ENCODE results near the gene TTC28. TPM values are rescaled to one million over a fixed set of nuclear protein-coding genes. Genes with fewer than 3 reads are reported as not detected.
A peak's percentile ranks its signal among the peaks of the same experiment; 100 is the strongest.

TTC28 gene
- polyA plus RNA-seq, 1 donor from 2014 or later, result 14.8 TPM

DNA sequence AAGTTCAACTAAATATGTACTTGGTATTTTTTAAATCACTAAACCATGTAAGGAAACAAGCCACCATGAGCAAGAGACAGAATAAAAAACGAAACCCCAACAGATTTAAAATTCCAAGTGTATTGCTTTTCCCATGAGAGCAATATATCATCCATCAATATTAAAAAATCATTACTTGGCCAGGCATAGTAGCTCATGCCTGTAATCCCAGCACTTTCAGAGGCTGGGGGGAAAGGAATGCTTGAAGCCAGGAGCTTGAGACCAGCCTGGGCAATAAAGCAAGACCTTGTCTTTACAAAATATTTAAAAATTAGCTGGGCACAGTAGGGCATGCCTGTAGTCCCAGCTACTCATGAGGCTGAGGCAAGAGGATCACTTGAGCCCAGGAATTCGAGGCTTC is 190.8 kb downstream of the TTC28 start:
- Histone ChIP-seq H3K27me3 (ENCODE audit: insufficient read depth, low read depth, low read length) (no peaks in the 10 kb centered on the region), H3K4me3 (ENCODE audit: low read length) (no peak overlapping the region), H3K4me2 (ENCODE audit: low read length) (no peak overlapping the region), H2AFZ (ENCODE audit: low read depth, low read length) (no peak overlapping the region), H4K20me1 (ENCODE audit: insufficient read depth) (no peaks in the 10 kb centered on the region), H3K9me3 (ENCODE audit: low read length) (no peaks in the 10 kb centered on the region), H3K27ac (ENCODE audit: low read length) (no peak overlapping the region), H3F3A (ENCODE audit: insufficient read depth, low read length, poor library complexity, severe bottlenecking) (no peaks in the 10 kb centered on the region), H3K36me3 (ENCODE audit: insufficient read depth, low read length) (no peaks in the 10 kb centered on the region), H3K9me2 (ENCODE audit: insufficient read depth, low read length) (no peaks in the 10 kb centered on the region), H3K79me2 (replicated peaks; ENCODE audit: insufficient read depth, low read length) (peaks cover 6% of the 10 kb centered on the region), H3K9ac (ENCODE audit: low read length) (no peak overlapping the region)
- TF ChIP-seq MXI1 (conservative IDR thresholded peaks at IDR 0.05; ENCODE audit: poor library complexity, severe bottlenecking) (no peak), SMC3 (conservative IDR thresholded peaks at IDR 0.05; ENCODE audit: poor library complexity) (no peak), EP300 (conservative IDR thresholded peaks at IDR 0.05; ENCODE audit: poor library complexity, severe bottlenecking) (no peak)
- TF ChIP-seq, protein P1, sequence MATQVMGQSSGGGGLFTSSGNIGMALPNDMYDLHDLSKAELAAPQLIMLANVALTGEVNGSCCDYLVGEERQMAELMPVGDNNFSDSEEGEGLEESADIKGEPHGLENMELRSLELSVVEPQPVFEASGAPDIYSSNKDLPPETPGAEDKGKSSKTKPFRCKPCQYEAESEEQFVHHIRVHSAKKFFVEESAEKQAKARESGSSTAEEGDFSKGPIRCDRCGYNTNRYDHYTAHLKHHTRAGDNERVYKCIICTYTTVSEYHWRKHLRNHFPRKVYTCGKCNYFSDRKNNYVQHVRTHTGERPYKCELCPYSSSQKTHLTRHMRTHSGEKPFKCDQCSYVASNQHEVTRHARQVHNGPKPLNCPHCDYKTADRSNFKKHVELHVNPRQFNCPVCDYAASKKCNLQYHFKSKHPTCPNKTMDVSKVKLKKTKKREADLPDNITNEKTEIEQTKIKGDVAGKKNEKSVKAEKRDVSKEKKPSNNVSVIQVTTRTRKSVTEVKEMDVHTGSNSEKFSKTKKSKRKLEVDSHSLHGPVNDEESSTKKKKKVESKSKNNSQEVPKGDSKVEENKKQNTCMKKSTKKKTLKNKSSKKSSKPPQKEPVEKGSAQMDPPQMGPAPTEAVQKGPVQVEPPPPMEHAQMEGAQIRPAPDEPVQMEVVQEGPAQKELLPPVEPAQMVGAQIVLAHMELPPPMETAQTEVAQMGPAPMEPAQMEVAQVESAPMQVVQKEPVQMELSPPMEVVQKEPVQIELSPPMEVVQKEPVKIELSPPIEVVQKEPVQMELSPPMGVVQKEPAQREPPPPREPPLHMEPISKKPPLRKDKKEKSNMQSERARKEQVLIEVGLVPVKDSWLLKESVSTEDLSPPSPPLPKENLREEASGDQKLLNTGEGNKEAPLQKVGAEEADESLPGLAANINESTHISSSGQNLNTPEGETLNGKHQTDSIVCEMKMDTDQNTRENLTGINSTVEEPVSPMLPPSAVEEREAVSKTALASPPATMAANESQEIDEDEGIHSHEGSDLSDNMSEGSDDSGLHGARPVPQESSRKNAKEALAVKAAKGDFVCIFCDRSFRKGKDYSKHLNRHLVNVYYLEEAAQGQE (IDR thresholded peaks at IDR 0.05; ENCODE audit: borderline replicate concordance), result no peak

DNA sequence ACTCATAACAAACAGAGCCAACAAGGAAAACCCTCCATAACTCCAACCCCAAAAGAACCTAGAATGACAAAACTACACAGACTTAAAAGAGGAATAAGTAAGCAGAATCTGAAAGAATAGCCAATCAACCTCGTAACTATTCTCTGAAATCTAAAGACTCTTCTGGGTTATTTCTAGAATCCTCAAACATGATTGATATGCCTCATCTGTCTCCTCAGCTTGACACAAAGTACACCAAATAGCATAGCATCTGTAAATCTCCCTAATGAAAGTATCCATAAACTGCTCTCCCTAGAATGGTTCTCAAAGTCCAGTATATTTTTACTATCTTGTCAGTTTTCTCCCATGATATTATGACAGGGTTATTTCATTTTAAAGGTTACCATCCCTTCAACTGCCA is 195.0 kb downstream of the TTC28 start:
- H3K79me2 ChIP-seq (replicated peaks; ENCODE audit: insufficient read depth, low read length), result peaks cover 9% of the 10 kb centered on the region
- no peak for TF ChIP-seq EP300 (conservative IDR thresholded peaks at IDR 0.05; ENCODE audit: poor library complexity, severe bottlenecking)
- no peaks in the 10 kb centered on the region for H3F3A ChIP-seq (ENCODE audit: insufficient read depth, low read length, poor library complexity, severe bottlenecking)
- no peaks in the 10 kb centered on the region for H3K36me3 ChIP-seq (ENCODE audit: insufficient read depth, low read length)
- no peaks in the 10 kb centered on the region for H3K27me3 ChIP-seq (ENCODE audit: insufficient read depth, low read depth, low read length)
- no peaks in the 10 kb centered on the region for H3K9me2 ChIP-seq (ENCODE audit: insufficient read depth, low read length)
- no peak overlapping the region for H2AFZ ChIP-seq (ENCODE audit: low read depth, low read length)
- H3K9ac ChIP-seq (ENCODE audit: low read length), result no peak overlapping the region
- no peak overlapping the region for H3K27ac ChIP-seq (ENCODE audit: low read length)
- H3K4me3 ChIP-seq (ENCODE audit: low read length), result no peak overlapping the region
- no peak overlapping the region for H3K4me2 ChIP-seq (ENCODE audit: low read length)
- H4K20me1 ChIP-seq (ENCODE audit: insufficient read depth), result no peaks in the 10 kb centered on the region
- H3K9me3 ChIP-seq (ENCODE audit: low read length), result no peaks in the 10 kb centered on the region

DNA sequence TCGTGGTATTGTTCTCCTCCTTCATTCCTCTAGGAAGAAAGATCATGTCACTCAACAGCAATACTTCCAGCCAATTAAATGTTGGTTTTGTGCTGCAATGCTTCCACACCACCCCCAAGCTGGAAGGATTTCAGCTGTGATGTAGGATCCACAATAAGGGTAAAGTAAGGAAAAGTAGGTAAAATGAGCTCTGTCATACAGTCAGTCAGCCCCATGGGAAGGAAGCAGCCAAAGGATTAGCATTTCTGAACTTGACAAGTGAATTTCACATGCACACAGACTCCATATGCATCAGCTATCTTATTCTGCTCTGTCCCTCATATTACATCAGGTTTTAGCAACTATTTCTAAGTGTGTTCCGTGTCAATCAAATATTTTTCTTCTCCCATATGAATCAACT is 197.9 kb downstream of the TTC28 start:
- no peak overlapping the region for H3K9ac ChIP-seq (ENCODE audit: low read length)
- H3K79me2 ChIP-seq (replicated peaks; ENCODE audit: insufficient read depth, low read length), result peaks cover 17% of the 10 kb centered on the region
- no peaks in the 10 kb centered on the region for H4K20me1 ChIP-seq (ENCODE audit: insufficient read depth)
- TF ChIP-seq, protein P2, sequence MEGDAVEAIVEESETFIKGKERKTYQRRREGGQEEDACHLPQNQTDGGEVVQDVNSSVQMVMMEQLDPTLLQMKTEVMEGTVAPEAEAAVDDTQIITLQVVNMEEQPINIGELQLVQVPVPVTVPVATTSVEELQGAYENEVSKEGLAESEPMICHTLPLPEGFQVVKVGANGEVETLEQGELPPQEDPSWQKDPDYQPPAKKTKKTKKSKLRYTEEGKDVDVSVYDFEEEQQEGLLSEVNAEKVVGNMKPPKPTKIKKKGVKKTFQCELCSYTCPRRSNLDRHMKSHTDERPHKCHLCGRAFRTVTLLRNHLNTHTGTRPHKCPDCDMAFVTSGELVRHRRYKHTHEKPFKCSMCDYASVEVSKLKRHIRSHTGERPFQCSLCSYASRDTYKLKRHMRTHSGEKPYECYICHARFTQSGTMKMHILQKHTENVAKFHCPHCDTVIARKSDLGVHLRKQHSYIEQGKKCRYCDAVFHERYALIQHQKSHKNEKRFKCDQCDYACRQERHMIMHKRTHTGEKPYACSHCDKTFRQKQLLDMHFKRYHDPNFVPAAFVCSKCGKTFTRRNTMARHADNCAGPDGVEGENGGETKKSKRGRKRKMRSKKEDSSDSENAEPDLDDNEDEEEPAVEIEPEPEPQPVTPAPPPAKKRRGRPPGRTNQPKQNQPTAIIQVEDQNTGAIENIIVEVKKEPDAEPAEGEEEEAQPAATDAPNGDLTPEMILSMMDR (IDR thresholded peaks at IDR 0.05; ENCODE audit: poor library complexity, severe bottlenecking), result no peak
- peak; percentile 84 for TF ChIP-seq POLR2AphosphoS5 (IDR thresholded peaks at IDR 0.05)
- TF ChIP-seq, protein P1 (IDR thresholded peaks at IDR 0.05; ENCODE audit: borderline replicate concordance), result peak; percentile 94
- TF ChIP-seq EZH2 (IDR thresholded peaks at IDR 0.05; ENCODE audit: borderline replicate concordance, insufficient read depth, low read length, poor library complexity, severe bottlenecking), result no peak
- no peak for TF ChIP-seq MXI1 (conservative IDR thresholded peaks at IDR 0.05; ENCODE audit: poor library complexity, severe bottlenecking)
- TF ChIP-seq SMC3 (conservative IDR thresholded peaks at IDR 0.05; ENCODE audit: poor library complexity), result peak; percentile 50
- peak; percentile 34 for TF ChIP-seq RAD21 (conservative IDR thresholded peaks at IDR 0.05)
- TF ChIP-seq EP300 (conservative IDR thresholded peaks at IDR 0.05; ENCODE audit: poor library complexity, severe bottlenecking), result peak; percentile 92
- no peak for TF ChIP-seq TAF1 (IDR thresholded peaks at IDR 0.05; ENCODE audit: low read depth)
- H3K27ac ChIP-seq (ENCODE audit: low read length), result peak overlapping the region; percentile 90
- no peaks in the 10 kb centered on the region for H3K27me3 ChIP-seq (ENCODE audit: insufficient read depth, low read depth, low read length)
- no peak overlapping the region for H3K4me3 ChIP-seq (ENCODE audit: low read length)
- no peaks in the 10 kb centered on the region for H3K9me3 ChIP-seq (ENCODE audit: low read length)
- peaks cover 4% of the 10 kb centered on the region for H3F3A ChIP-seq (ENCODE audit: insufficient read depth, low read length, poor library complexity, severe bottlenecking)
- H3K4me2 ChIP-seq (ENCODE audit: low read length), result peak overlapping the region; percentile 2
- H3K9me2 ChIP-seq (ENCODE audit: insufficient read depth, low read length), result no peaks in the 10 kb centered on the region
- no peaks in the 10 kb centered on the region for H3K36me3 ChIP-seq (ENCODE audit: insufficient read depth, low read length)
- H2AFZ ChIP-seq (ENCODE audit: low read depth, low read length), result no peak overlapping the region

Measured in neural cell (in vitro differentiated cells).